Neutrophil (primary cell): ENCODE data around the gene ITGA7.

Source experiments
- H3K27ac ChIP-seq: fragments of 200-600 bp; sonication (generic); 2 replicates; pipeline ENCODE4 v1.5.1; 2016; ENCODE audit warnings: mild to moderate bottlenecking, moderate library complexity
- H3K27me3 ChIP-seq: fragments of 200-600 bp; sonication (generic); 2 replicates; pipeline ENCODE4 v1.6.0; 2016; ENCODE audit warnings: mild to moderate bottlenecking
- H3K36me3 ChIP-seq: fragments of 200-600 bp; sonication (generic); 2 replicates; pipeline ENCODE4 v1.5.1; 2017
- H3K4me1 ChIP-seq, 2 experiments: fragments of 200-600 bp in 1 of 2; sonication (generic) in 1 of 2; 1 replicate in 1 of 2; 2 replicates in 1 of 2; pipeline versions ENCODE4 v1.5.1 to v1.6.1; 2013 to 2016; ENCODE audit warnings: low read depth in 1 of 2, low read length in 1 of 2, mild to moderate bottlenecking in 1 of 2, moderate library complexity in 1 of 2; ENCODE audit not compliant: control insufficient read depth in 1 of 2, insufficient read depth in 1 of 2
- H3K4me3 ChIP-seq, 2 experiments: fragments of 200-600 bp in 1 of 2; sonication (generic) in 1 of 2; 1 replicate in 1 of 2; 2 replicates in 1 of 2; pipeline ENCODE4 v1.5.1; 2013 to 2016; ENCODE audit warnings: low read depth in 1 of 2, low read length in 1 of 2, mild to moderate bottlenecking in 1 of 2, moderate library complexity in 1 of 2
- H3K9me3 ChIP-seq: fragments of 200-600 bp; sonication (generic); 2 replicates; pipeline ENCODE4 v1.5.1; 2016
- CTCF ChIP-seq: fragments of 200-600 bp; sonication (generic); IDR thresholded peaks from 2 replicates; pipeline ENCODE4 v1.5.1; 2016; ENCODE audit warnings: antibody characterized with exemption

Gene ITGA7

GRCh38 chr12:55704824-55705718 is 2.6 kb downstream of the ITGA7 start:
- H3K36me3 ChIP-seq: no peaks in the 10 kb centered on the region
- TF ChIP-seq CTCF: no peak
- peaks cover 21% of the 10 kb centered on the region for H3K27me3 ChIP-seq
- H3K4me3 ChIP-seq: no peak overlapping the region
- H3K4me1 ChIP-seq: peaks cover 17 to 20% of the 10 kb centered on the region in 2 experiments
- H3K27ac ChIP-seq: no peak overlapping the region
- no peaks in the 10 kb centered on the region for H3K9me3 ChIP-seq

- no peak for TF ChIP-seq CTCF
- Histone ChIP-seq H3K27ac (no peak overlapping the region), H3K4me1 (peaks cover 17 to 20% of the 10 kb centered on the region in 2 experiments), H3K27me3 (peaks cover 21% of the 10 kb centered on the region), H3K9me3 (no peaks in the 10 kb centered on the region), H3K4me3 (no peak overlapping the region), H3K36me3 (no peaks in the 10 kb centered on the region)
Observed at GRCh38 chr12:55703901-55704761, 3.6 kb downstream of the ITGA7 start.

- Histone ChIP-seq H3K27ac (no peak overlapping the region), H3K4me1 (peaks cover 10 to 13% of the 10 kb centered on the region in 2 experiments), H3K36me3 (no peaks in the 10 kb centered on the region), H3K4me3 (no peak overlapping the region), H3K9me3 (no peaks in the 10 kb centered on the region), H3K27me3 (peaks cover 21% of the 10 kb centered on the region)
- no peak for TF ChIP-seq CTCF
Observed at GRCh38 chr12:55703288-55703687, 4.4 kb downstream of the ITGA7 start.

- peaks cover 20% of the 10 kb centered on the region for H3K27me3 ChIP-seq
- TF ChIP-seq CTCF: no peak
- no peaks in the 10 kb centered on the region for H3K9me3 ChIP-seq
- no peak overlapping the region for H3K4me3 ChIP-seq
- H3K36me3 ChIP-seq: no peaks in the 10 kb centered on the region
- peaks cover 6 to 9% of the 10 kb centered on the region in 2 experiments for H3K4me1 ChIP-seq
- no peak overlapping the region for H3K27ac ChIP-seq
Observed at GRCh38 chr12:55702861-55703260, 4.8 kb downstream of the ITGA7 start.

GRCh38 chr12:55700255-55701018 is 7.3 kb downstream of the ITGA7 start:
- H3K4me3 ChIP-seq: no peak overlapping the region
- no peaks in the 10 kb centered on the region for H3K9me3 ChIP-seq
- no peaks in the 10 kb centered on the region for H3K4me1 ChIP-seq
- no peak for TF ChIP-seq CTCF
- H3K27ac ChIP-seq: no peak overlapping the region
- no peaks in the 10 kb centered on the region for H3K27me3 ChIP-seq
- no peaks in the 10 kb centered on the region for H3K36me3 ChIP-seq
